SK-MEL-5 (cell line): ENCODE measurements around the gene SSTR3. TPM values are rescaled to one million over a fixed set of nuclear protein-coding genes. Genes with fewer than 3 reads are reported as not detected.
"Not testable (repeated sequence)": the region's sequence is repeated elsewhere in the genome, so short reads cannot be mapped to it uniquely, and the experiment has no call there.

Experiments
- DNase-seq: peaks from one replicate; pipeline ENCODE4 v3.0.0-alpha.2; 2016; ENCODE audit warnings: low read depth, low spot score
- in situ Hi-C: cut with HindIII; loops from 2 replicates; pipeline ENCODE4 v1.10.0; 2016; ENCODE audit warnings: low sequenced_read_pairs, high pct_unique_total_duplicates, low pct_unique_long_range_greater_than_20kb
- total RNA-seq: library from RNA; depleted of rRNA; stranded (reverse); fragments of >200 nt; shearing (Covaris generic); gene quantifications from 2 replicates; pipeline ENCODE4 v1.2.3, GENCODE V29; 2014

SSTR3 gene
- total RNA-seq, 1 experiment from 2014 or later = not detected

GRCh38 chr22:37244114-37244921 is 32.0 kb upstream of the SSTR3 start, which contains the start of gene RAC2:
RAC2 (minus strand) TSS chr22:37244269; CDS start chr22:37244148, 121 bp downstream.
- no peak for DNase-seq
- in situ Hi-C loops = no loop called here

GRCh38 chr22:37243402-37244113 is 31.3 kb upstream of the SSTR3 start:
- DNase-seq = no peak
- in situ Hi-C loops = no loop called here

GRCh38 chr22:37242395-37242918 is 30.2 kb upstream of the SSTR3 start:
- in situ Hi-C loops = no loop called here
- no peak for DNase-seq

- in situ Hi-C loops = no loop called here
- DNase-seq = no peak
These were observed 29.3 kb upstream of the SSTR3 start for GRCh38 chr22:37241351-37242142.

GRCh38 chr22:37240941-37241320 is 28.7 kb upstream of the SSTR3 start:
- no peak for DNase-seq
- in situ Hi-C loops = no loop called here

GRCh38 chr22:37240240-37240940 is 28.1 kb upstream of the SSTR3 start:
- in situ Hi-C loops = no loop called here
- no peak for DNase-seq

- in situ Hi-C loops = no loop called here
- DNase-seq = no peak
These were observed 27.3 kb upstream of the SSTR3 start for GRCh38 chr22:37239336-37240239.

- in situ Hi-C loops = no loop called here
- no peak for DNase-seq
These were observed 25.3 kb upstream of the SSTR3 start for GRCh38 chr22:37237371-37238268.

- DNase-seq = no peak
- in situ Hi-C loops = no loop called here
These were observed 23.8 kb upstream of the SSTR3 start for GRCh38 chr22:37235897-37236607.

- in situ Hi-C loops = no loop called here
- DNase-seq = no peak
These were observed 22.7 kb upstream of the SSTR3 start for GRCh38 chr22:37234736-37235711.

GRCh38 chr22:37233751-37234631 is 21.7 kb upstream of the SSTR3 start:
- in situ Hi-C loops = no loop called here

GRCh38 chr22:37233371-37233750 is 21.1 kb upstream of the SSTR3 start:
- in situ Hi-C loops, DNase-seq: not testable (repeated sequence)

More at GRCh38 chr22:37233751-37234631, 21.7 kb upstream of the SSTR3 start:
- no peak for DNase-seq
